GM21786 (cell line): ENCODE results near the gene TACR2.

Source experiments
- ATAC-seq: cut with Tn5 transposase; IDR thresholded peaks from one replicate; pipeline ENCODE4 v1.9.1; 2021; ENCODE audit not compliant: unreplicated experiment

Gene TACR2

DNA sequence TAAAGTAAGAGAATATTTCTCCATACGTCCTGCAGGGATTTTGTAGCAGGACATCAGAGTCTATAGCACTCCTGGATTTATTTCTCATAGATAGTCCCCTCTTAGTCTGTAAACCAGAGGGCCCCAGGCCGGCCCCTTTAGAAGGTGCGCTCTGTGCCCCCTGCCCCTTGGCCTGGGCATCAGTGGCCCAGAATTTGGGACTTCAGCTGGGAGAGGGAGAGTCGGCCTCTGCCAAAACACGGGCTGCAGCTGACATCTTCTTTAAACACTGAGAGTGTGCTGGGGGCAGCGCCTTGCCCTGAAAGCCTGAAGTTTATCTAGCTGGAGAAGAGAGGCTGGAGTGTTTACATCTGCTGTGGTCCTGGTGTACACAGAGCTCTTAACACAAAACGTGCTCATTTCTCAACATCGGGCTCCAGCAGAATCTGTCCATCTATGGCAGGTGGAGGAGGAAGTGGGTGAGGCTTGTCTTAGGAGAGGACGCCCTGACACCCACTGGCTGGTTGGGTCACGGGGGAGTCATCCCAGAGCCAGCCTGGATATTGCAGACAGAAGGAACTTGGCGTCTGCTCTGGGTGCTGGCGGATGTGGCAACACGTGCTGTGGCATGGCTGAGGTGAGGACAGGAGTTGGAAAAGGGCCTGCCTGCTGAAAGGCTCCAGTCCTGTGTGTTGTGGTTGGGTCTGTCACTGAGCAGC is 5.0 kb upstream of the TACR2 start:
- no peak for ATAC-seq

DNA sequence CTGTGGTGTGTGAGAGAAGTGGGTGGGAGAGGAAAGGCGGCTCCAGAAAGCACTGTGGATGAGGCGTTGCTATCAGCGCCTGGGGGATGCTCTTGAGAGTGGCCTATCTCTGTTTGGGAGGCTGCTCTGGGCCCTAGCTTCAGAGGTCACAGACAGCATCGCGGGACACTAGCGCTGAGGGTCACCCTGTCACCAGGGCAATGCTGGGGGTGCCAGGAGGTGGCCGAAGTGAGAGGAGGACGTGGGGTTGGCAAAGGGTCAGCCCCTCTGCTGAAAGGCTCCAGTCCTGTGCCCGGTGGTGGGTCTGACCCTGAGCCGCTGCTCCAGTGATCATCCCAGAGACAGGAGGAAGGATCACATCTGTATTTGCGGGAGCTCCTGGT is 3.0 kb upstream of the TACR2 start:
- no peak for ATAC-seq

DNA sequence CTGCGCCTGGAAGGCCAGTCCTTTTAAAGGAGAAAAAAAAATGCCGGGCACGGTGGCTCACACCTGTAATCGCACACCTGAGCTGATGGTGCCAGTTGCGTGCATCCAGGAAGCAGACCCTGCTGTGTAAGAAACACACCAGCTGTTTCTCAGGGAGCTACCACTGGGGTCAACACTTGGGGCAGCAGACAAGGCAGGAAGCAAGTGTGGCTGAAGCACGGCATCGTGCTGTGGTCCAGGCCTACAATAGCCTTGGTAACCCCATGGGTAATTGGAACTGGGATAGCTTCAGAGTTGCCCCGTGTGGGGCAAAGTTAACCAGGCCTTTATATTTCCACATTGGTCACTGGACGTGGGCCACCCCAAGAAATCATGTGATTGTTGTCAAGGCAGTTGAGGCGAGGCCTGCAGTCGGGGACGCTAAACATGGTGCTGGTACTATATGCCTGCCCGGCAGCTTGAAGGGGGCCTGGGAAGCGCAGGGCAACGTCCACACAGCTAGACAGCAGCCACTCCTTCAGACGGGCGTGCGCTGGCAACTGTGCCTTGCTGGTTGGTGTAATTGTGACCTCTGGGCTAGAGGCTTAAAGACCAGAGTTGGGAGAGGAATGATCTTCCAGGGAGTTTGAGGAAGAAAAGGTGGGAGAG is 2.5 kb upstream of the TACR2 start:
- ATAC-seq: no peak

DNA sequence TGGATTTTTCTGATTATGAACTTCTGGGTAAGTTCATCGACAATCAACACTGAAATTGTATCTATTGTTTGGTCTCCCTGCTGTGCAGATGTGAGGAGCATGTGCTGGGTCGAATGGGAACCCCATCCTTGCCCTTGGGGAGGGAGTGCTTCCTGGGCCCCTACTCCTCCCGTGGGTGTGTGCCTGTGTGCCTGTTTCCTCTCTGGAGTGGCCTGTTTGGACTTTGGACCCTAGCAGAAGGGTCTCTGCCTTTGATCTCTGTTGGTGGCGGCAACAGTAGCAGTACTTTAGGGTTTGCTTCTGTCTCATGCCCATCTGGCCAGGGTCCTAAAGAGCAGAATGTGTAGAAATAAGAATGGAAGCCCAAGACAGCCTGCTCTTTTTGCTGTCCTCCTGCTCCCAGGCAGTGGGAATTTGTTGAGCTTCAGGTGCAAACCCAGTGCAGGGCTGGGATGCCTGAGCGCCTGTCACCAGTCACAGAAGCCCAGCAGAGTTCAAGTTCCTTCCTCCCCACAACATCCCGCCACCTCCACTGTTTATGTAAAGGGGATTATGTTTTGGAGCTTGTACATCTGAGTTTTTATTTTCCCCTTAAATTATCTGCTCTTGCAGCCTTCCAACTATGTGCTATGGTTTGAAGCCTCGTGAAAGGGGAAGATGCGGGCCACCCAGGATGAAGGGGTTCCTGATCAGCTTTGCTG is 1.5 kb upstream of the TACR2 start:
- no peak for ATAC-seq

DNA sequence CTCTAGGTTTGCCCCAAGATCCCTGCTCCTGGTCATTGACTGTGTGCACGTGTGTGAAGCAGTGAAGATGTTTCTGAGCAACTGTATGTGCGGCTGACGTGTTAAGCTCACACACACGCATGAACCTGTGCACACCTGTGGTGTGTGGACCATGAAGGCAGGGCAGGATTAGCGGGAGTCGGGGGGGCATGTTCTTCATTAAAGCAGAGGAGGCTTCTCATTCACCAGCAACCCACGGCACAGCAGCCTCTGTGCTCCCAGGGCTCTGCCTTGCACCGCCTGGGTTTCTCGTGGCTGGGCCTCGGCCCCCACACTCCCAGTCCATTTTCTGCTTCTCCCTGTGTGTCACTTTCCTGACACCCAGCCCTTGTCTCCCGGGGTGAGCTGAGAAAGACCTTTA is 824 bp upstream of the TACR2 start:
- no peak for ATAC-seq

DNA sequence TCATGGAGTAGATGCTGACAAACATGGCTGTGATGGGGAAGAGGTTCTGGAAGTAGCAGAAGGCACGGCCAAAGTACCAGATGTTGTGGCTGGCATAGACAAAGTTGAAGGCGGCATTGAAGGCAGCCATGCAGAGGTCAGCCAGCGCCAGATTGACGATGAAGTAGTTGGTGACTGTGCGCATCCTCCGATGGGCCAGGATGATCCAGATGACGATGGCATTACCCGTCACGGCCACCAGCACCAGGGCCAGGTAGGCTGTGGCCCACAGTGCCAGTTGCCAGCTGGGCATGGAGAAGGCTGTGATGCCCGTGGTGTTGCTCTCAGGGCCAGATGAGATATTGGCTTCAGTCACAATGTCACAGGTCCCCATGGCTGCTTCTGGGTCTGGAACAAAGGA is 767 bp downstream of the TACR2 start:
- no peak for ATAC-seq

DNA sequence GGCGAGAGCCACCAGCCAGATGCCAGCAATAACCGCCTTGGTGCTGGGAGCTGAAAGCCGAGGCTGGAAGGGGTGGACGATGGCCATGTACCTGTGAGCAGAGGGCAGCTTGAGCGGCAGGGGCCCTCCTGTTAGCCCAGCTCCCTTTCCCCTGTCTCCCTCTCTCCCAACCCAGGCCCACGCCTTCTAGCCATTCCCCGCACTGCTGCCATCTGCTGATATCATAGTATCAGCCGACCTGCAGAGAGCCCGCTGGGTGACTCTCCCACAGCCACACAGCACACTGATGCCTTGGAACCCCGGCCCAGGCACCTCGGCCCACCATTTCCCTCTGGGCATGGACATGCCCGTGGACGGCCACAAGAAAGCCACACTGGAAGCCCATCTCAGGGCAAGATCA is 1.7 kb downstream of the TACR2 start:
- ATAC-seq: no peak

DNA sequence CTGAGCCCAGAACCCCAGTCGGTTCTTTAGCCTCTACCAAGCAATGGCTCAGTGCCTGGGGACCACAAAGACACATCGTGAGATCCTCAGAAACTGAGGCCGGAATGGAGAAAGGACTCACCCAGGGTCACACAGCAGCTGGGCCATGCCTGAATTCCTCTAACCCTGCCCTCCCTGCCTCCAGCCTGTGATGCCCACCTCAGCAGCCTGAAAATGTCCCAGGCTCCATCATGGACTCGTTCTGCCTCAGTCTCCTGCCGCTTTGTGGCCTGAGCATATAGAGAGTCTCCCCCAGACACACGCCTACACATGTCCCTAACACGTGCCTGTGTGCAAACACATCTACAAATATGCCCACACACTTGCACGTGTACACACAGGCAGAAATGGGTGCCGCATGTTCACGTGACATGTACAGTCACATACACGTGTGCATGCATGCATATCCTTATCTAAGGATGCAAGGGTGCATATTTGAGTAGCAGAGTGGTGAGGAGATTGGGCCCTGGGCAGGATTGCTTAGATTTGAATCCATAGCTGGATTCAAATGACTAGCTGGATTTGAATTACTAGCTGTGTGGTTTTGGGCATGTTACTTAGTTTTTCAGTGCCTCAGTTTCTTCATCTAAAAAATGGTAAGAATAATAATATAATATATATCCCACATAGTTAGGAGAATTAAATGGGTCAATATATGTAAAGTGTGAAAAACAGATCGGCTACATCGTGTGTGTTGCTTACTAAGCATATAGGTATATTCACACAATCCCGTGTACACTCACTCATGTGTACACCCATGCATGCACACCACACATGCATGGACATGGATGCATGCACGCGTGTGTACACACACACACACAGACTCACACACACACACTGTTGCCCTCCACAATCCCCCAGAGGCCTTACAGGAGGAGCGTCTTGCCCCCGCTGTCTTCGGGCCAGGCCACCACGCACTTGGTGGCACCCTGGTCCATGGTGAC is 2.4 kb downstream of the TACR2 start:
- ATAC-seq: no peak

DNA sequence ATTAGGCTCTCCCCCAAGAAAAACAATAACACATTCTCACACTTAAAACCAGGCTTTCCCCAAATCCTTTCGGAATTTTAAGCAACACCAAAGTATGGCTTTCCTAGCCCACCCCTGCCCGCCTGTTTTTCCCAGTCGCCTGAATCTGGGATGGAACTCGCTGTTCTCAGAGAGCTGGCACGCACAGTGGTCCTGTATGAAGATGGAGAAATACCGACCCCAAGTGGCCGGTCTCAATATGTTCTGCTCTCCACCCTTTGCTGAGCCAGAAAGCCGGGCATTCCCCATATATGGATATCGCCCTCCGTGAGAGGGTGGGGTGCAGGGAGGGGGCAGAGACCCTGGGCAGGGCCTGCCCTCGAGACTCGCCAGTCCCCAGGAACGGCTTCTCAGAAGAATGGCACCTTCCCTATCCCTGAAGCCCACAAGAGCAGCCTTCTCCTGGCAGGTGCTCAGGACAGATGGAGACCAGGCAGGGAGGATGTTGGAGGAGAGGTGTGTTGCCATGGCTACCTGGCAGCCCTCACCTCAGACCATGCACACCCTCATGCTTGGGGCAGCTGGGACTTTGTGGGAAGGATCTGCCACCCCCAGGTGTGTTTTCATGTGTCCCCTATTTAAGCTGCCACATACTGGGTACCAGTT is 3.4 kb downstream of the TACR2 start:
- no peak for ATAC-seq

DNA sequence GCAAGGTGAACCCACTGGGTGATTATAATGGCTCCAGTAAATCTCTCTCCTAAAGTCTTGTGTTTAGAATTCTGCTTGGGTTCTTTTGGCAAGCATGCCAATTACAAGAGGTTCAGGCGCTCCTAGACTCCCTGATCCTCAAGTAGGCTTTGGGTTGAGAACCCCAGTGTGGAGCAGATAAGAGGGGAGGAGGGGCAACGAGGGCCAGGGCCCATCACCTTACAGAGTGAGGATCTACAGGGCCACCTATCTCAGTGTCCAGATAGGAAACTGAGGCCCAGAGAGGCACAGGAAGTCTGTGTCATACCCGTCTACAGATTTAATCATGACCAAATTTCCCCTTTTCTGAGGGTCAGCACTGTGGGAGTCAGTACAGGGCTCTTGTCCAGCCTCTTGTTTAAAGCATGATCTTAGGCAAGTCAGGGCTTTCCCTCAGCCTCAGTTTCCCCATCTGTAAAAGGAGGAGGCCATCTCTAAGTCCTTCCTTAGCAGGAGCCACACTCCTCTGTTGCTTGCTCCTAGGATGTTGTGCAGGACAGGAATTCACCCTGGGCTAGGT is 4.4 kb downstream of the TACR2 start:
- ATAC-seq: no peak

DNA sequence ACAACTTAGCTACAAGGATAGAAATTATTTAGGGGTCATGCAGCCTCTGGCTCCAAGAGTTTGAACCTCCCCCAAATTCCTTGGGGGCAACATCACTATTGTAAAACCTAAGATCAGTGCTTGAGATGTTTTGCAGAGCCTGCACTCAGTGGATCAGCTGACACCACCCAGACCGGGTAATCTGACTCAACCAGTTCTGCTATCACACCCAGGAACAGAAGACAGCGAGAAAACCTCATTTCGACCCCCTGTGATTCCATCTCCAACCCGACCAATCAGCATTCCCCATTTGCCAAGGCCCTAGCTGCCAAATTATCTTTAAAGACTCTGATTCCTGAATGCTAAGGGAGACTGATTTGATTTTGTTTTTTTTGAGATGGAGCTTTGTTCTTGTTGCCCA is 5.2 kb downstream of the TACR2 start:
- no peak for ATAC-seq

DNA sequence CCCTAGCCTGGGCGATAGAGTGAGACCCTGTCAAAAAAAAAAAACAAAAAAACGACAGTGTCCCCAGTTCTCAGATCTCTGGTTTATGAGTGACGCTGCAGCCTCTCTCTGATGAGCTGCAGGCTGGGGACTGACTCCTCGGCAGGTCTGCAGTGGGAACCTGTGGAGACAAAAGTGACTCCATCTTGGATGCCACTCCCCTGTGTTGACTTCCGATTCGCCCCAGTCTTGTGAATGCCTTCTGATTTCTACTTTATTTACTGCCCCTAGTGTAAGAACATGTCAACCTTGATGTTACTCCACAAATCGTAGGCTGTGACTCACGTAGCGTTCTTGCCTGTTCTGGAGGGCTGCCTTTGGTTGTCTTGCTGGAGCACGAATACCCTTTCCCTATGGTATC is 6.2 kb downstream of the TACR2 start:
- ATAC-seq: no peak

DNA sequence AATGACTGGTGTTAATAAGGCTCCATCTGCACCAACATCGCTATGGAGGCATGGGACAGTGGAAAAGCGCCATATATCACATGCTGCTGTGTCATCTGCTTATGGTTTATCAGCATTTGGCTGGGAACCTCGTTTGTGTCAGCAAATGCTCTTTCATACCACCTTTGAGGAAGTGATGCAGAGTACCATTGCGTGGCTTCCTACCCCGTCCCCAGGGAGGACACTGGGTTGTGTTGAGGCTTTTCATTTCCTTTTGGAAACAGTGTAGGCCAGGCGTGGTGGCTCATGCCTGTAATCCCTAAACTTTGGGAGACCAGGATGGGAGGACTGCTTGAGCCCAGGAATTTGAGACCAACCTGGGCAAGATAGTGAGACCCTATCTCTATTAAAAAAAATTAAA is 6.8 kb downstream of the TACR2 start:
- peak; percentile 53 for ATAC-seq

DNA sequence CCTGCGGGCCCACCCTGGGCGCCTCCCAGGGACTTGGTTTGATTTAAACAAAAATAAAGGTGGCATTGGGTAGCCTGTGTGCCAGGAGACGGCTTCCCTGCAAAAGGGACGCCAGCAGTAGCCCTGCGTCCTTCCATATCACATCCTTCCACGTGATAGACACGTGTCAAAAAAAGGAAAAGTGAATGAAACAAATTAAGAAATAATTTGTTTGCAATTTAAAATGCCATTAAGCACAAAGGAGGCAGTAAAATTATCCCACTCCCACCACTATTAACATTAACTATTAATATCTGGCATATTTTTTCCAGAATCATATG is 7.6 kb downstream of the TACR2 start:
- ATAC-seq: no peak

DNA sequence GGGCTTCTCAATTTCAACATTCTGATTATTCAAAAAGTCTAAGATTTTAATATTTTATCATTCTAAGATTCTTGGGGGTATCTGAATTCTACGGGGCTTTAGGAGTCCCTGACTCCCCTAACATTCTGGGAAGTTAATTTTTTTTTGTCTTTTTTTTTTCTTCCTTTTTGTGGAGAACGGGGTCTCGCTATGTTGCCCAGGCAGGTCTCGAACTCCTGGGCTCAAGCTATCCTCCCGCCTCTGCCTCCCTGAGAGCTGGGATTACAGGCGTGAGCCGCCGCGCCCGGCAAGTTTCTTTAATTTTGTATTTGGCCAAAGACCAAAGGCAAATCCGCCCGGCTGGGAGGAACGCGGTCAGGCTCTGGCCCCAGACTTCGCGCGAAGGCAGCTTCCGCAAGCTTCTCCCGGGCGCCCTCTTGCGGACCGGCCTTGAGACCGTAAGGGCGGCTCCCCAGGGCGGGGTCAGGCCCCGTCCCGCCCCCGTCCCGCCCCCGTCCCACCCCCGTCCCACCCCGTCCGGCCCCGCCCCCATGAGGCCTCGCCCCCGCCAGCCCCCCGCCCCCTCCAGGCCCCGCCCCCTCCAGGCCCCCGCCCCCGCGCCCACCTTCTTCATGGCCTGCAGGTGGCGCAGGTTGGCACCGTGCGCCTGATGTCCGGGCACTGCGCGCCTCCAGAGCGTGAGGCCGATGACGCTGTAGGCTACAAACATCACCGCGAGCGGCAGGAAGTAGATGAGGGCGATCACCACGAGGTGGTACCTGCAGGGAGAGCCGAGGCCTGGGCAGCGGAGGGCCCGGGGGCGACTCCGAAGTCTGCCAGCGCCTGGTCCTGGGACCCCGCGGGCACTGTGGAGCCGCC is 8.2 kb downstream of the TACR2 start:
- peak; percentile 73 for ATAC-seq

DNA sequence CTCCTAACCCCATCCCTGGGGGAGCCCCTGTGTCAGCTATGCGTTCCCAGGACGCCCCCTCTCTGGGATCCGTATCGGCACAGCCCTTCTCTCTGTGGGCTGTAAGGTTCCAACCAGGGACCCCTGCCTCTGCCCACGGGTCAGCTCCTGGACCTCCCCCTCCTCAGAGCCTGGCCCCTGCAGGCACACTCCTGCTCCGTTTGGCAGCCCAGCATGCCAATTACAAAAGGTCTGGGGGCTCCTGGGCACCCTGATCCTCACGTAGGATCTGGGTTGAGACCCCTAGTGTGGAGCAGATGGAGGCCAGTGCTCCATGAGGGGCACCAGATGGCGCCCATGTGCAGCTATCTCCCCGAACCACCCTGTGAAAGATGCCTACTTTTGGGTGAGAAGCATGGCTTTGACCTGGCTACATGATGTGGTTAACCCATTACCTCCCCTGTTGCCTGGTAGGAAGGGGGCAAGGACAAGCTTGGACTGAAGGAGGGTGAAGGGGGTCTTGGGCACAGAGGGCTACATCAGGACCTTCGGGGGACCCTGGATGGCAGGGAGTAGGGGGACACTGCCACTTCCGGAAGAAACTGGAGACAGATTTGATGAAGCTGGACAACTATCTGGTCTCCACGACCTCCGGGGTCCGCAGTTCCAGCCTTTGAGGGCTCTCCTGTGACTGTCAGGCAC is 9.0 kb downstream of the TACR2 start:
- no peak for ATAC-seq

DNA sequence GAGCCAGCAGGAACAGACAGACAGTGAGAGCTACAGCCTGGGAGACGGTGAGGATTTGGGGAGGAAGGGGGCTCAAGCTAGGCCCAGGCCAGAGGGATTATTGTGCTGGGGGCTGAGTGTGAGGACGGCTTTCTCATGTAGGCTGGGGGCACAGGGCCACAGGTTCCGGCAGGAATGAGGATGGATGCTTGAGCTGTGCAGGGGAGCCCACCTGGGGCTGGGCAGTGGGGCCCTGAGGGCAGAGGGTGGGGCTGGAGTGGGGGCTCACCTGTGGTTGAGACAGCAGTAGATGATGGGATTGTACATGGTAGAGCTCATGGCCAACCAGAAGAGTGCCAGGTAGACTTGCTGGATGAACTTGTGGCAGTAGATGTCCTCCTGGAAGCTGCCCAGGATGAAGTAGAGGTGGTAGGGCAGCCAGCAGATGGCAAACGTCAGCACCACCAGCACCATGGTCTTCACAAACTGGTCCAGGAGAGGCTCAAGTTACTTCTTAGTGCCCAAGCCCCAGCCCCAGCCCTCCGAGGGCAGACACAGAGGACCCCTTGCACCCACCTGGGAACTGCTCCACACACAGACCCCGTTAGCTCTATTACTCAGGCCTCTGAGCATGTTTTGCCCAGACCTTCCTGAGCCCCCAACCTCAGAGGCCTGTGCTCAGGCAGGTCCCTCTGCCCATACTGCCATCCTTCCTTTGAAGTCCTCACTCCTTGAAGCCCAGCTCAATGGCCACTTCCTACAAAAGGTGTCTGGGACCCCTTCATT is 9.7 kb downstream of the TACR2 start:
- ATAC-seq: no peak

DNA sequence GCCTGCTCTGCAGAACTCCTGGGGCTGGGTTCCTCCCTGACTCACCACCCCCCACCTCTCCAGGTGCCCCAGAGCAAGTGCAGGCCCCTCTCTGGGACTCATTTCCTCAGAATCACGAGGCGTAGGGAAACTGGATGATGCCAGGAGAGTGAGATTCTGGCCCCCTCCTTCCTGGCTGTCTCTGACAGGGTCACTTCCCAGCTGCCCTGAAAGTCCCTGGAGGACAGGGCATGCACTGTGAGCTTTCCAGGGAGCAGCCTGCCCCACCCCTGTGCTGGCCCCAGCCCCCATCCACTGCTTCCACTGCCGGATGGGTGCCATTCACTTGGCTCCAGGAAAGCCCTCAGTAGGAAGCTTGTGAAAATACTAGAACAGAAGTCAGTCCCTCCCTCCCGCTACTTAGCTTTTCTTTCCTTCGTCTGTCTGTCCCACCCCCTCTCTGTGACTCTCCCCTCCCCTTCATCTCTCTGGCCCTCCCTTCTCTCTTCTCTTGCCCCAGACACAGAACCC is 10.4 kb downstream of the TACR2 start:
- no peak for ATAC-seq
